ENCODE measurements around the gene CAMSAP3.

CAMSAP3 gene

DNA sequence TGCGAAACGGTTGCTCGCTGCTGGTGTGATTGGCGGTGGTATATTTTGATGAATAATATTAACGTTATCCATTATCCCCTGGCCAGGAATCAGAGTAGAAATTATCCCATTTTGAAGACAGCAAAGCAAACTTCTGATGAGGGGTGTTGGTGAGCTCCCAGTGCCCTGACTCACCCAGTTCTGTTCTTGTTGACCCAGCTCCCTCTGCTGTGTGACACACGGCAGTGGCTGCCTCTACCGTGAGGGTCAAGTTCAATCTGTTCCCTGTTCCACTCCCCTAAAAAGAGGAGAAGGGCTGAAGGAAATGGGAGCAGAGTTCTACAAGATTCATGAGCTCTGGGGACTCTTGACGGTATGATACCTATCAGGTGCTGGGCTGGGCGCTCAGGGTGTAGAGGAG is 2.0 kb downstream of the CAMSAP3 start:
- Histone ChIP-seq H3K27me3 (ENCODE audit: low read depth) (no peaks in the 10 kb centered on the region), H3K9me3 (no peaks in the 10 kb centered on the region)
- in situ Hi-C loops (cut with MboI; ENCODE audit: low sequenced_read_pairs): no loop called here

DNA sequence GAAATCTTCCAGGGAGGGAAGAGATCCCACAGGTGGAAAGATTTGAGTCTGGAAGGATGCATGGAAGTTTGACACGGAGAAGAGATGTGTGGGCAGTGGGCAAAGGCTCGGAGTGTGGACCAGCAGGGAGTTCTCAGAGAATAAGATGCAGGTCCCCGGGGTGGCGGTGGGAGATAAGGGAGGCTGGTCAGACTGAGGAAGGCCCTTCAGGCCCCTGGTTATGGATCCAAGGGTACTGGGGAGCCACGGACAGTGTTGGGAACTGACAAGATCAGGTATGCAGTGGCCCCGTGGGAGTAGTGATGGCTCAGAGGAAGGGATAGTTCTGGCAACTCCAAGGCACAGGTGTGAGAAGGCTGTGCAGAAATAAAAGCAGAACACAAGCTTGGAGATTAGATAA is 2.5 kb downstream of the CAMSAP3 start:
- in situ Hi-C loops (cut with MboI; ENCODE audit: low sequenced_read_pairs): no loop called here
- H3K27me3 ChIP-seq (ENCODE audit: low read depth): no peaks in the 10 kb centered on the region
- H3K4me3 ChIP-seq: no peak overlapping the region

More for the DNA sequence above, 2.0 kb downstream of the CAMSAP3 start:
- DNase-seq (ENCODE audit: low spot score in 2 of 2): no peak
- Histone ChIP-seq H3K4me3 (no peak overlapping the region), H3K36me3 (replicated peaks) (no peaks in the 10 kb centered on the region), H3K4me1 (no peaks in the 10 kb centered on the region; the same call in 1 of the 2 replicates)

DNA sequence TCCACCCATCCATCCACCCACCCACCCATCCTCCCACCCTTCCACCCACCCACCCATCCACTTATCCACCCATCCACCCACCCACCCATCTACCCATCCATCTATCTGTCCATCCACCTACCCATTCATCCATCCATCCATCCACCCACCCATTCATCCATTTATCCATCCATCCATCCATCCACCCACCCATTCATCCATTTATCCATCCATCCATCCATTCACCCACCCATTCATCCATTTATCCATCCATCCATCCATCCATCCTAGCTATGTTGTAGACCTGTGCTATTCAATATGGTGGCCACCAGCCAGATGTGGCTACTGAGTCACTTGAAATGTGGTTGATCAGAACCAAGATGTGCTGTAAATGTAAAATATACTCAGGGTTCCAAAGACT is 5.1 kb downstream of the CAMSAP3 start:
- Histone ChIP-seq H3K36me3 (replicated peaks) (no peaks in the 10 kb centered on the region), H3K4me1 (no peaks in the 10 kb centered on the region; the same call in 1 of the 2 replicates), H3K4me3 (no peak overlapping the region), H3K9me3 (no peaks in the 10 kb centered on the region), H3K27me3 (ENCODE audit: low read depth) (no peaks in the 10 kb centered on the region)
- in situ Hi-C loops (cut with MboI; ENCODE audit: low sequenced_read_pairs): no loop called here
- no peak for DNase-seq (ENCODE audit: low spot score in 2 of 2)

More for the DNA sequence above, 2.5 kb downstream of the CAMSAP3 start:
- H3K36me3 ChIP-seq (replicated peaks): no peaks in the 10 kb centered on the region
- H3K4me1 ChIP-seq: no peaks in the 10 kb centered on the region; the same call in 1 of the 2 replicates
- H3K9me3 ChIP-seq: no peaks in the 10 kb centered on the region
- DNase-seq (ENCODE audit: low spot score in 2 of 2): no peak

DNA sequence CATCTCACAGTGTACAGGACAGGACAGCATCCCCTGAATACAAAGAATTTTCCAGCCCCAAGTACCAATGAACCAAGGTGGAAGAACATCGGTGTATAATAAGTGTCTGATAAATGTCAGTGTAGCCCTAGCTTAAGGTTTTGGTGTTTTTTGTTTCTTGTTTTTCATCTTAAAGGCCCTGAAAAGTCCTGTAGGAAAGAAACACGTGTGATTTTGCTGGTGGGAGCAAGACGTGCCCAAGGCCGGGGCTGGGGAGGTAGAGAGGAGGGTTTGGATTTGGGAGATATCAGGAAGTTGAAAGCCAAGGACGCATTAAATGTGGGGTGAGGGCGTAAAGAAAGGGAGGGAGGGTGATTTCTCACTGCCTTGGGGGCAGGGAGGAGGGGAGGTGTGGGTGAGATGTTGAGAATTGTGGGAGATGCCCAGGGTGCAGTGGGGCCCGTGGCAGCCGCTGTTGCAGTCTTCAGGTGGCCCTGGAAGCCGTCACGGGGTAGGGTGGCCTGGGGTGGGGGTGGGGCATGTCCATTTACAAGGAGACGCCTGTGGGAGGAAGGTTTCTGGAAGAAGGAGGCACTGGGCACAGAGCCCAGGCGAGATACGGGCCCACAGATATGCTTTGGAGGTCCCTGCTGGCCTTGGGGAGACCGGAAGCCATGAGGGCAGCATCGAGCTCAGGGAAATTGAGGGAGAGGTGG is 6.7 kb downstream of the CAMSAP3 start:
- Histone ChIP-seq H3K36me3 (replicated peaks) (no peaks in the 10 kb centered on the region), H3K4me3 (no peak overlapping the region), H3K9me3 (no peaks in the 10 kb centered on the region), H3K4me1 (no peaks in the 10 kb centered on the region), H3K27me3 (ENCODE audit: low read depth) (no peaks in the 10 kb centered on the region)
- DNase-seq (ENCODE audit: low spot score in 2 of 2): no peak
- in situ Hi-C loops (cut with MboI; ENCODE audit: low sequenced_read_pairs): no loop called here

DNA sequence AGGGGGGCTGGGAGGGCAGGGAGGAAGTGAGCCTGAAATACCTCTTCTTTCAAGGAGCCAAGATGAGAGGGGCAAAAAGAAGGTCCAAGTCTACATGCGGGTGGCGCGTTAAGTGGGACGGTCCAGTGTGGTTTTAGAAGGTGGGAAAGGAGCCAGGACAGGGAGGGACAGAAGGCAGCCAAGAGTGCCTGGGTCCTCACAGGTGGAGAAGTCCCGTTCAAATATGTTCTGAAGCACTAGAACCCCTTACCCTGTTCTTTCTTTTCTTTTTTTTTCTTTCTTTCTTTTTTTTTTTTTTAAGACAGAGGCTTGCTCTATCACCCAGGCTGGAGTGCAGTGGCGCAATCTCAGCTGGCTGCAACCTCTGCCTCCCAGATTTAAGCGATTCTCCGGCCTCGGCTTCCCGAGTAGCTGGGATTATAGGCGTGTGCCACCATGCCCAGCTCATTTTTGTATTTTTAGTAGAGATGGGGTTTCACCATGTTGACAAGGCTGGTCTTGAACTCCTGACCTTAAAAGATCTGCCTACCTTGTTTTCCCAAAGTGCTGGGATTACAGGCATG is 7.4 kb downstream of the CAMSAP3 start:
- in situ Hi-C loops (cut with MboI; ENCODE audit: low sequenced_read_pairs): no loop called here

DNA sequence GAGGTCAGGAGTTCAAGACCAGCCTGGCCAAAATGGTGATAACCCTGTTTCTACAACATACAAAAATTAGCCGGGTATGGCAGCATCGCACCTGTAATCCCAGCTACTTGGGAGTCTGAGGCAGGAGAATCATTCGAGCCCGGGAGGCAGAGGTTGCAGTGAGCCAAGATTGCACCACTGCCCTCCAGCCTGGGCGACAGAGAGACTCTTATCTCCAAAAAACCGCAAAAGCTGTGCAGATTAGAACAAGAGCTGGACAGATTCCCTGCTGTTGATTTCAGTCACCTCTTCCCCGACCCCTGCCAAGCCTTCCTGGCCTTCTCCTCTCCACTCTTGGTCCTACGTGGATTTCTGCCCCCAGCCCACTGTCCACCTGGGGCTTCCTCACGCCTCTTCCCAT is 8.3 kb downstream of the CAMSAP3 start:
- no peaks in the 10 kb centered on the region for H3K36me3 ChIP-seq (replicated peaks)
- H3K27me3 ChIP-seq (ENCODE audit: low read depth): no peaks in the 10 kb centered on the region
- no peaks in the 10 kb centered on the region for H3K9me3 ChIP-seq
- no peak overlapping the region for H3K4me3 ChIP-seq
- in situ Hi-C loops (cut with MboI; ENCODE audit: low sequenced_read_pairs): no loop called here
- no peaks in the 10 kb centered on the region for H3K4me1 ChIP-seq
- DNase-seq (ENCODE audit: low spot score in 2 of 2): no peak

More for the DNA sequence above, 7.4 kb downstream of the CAMSAP3 start:
- no peaks in the 10 kb centered on the region for H3K9me3 ChIP-seq
- H3K4me1 ChIP-seq: no peaks in the 10 kb centered on the region
- DNase-seq (ENCODE audit: low spot score in 2 of 2): no peak
- no peaks in the 10 kb centered on the region for H3K36me3 ChIP-seq (replicated peaks)
- H3K27me3 ChIP-seq (ENCODE audit: low read depth): no peaks in the 10 kb centered on the region
- no peak overlapping the region for H3K4me3 ChIP-seq

DNA sequence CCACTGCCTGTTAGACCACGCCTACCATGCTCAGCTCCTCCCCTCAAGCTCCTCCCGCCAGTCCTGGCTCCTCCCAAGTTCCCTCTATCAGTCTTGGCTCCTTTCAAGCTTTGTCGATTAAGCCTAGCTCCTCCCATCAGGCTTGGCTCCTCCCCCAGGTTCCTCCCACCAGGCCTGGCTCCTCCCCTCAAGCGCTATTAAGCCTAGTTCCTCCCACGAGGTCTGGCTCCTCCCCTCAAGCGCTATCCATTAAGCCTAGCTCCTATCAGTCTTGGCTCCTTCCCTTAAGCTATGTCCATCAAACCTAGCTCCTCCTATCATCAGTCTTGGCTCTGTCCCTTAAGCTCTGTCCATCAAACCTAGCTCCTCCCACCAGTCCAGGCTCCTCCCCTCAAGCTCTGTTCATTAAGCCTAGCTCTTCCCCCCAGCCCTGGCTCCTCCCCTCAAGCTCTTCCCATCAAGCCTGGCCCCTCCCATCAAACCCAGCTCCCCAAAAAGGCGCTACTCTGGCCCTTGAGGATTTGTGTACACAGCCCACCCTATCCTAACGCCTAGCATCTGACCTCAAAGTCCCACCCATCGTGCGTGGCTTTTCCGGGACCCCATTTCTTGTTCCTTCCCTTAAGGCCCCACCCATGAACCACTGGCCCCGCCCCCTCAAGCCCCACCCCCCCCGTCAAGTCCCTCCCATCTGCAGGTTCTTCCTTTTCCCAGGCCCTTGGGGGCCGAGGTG is 10.0 kb downstream of the CAMSAP3 start:
- peak; percentile 39 to 81 for DNase-seq (ENCODE audit: low spot score in 2 of 2)
- H3K36me3 ChIP-seq (replicated peaks): no peaks in the 10 kb centered on the region
- H3K4me3 ChIP-seq: no peak overlapping the region
- no peaks in the 10 kb centered on the region for H3K4me1 ChIP-seq
- no peaks in the 10 kb centered on the region for H3K9me3 ChIP-seq
- H3K27me3 ChIP-seq (ENCODE audit: low read depth): no peaks in the 10 kb centered on the region
- in situ Hi-C loops (cut with MboI; ENCODE audit: low sequenced_read_pairs): no loop called here

DNA sequence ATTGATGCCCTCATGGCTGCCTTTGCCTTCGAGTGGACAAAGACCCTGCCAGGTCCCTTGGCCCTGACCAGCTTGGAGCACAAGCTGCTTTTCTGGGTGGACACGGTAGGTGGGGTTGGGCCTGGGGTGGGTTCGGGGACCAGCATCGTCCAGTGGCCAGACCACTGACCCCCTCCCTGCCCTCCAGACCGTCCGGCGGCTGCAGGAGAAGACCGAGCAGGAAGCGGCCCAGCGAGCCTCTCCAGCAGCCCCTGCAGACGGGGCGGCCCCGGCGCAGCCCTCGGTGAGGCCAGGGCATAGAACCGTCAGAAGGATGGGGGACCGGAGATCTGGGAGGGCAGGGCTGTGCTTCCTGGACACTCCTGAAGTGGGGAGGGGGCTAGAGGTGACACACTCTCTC is 10.6 kb downstream of the CAMSAP3 start:
- DNase-seq (ENCODE audit: low spot score in 2 of 2): no peak
- H3K4me3 ChIP-seq: no peak overlapping the region
- in situ Hi-C loops (cut with MboI; ENCODE audit: low sequenced_read_pairs): no loop called here
- no peaks in the 10 kb centered on the region for H3K27me3 ChIP-seq (ENCODE audit: low read depth)
- H3K36me3 ChIP-seq (replicated peaks): 0 out of 2 replicates have a peak, but pooled peaks cover 3% of the 10 kb centered on the region
- H3K4me1 ChIP-seq: no peaks in the 10 kb centered on the region
- H3K9me3 ChIP-seq: no peaks in the 10 kb centered on the region

DNA sequence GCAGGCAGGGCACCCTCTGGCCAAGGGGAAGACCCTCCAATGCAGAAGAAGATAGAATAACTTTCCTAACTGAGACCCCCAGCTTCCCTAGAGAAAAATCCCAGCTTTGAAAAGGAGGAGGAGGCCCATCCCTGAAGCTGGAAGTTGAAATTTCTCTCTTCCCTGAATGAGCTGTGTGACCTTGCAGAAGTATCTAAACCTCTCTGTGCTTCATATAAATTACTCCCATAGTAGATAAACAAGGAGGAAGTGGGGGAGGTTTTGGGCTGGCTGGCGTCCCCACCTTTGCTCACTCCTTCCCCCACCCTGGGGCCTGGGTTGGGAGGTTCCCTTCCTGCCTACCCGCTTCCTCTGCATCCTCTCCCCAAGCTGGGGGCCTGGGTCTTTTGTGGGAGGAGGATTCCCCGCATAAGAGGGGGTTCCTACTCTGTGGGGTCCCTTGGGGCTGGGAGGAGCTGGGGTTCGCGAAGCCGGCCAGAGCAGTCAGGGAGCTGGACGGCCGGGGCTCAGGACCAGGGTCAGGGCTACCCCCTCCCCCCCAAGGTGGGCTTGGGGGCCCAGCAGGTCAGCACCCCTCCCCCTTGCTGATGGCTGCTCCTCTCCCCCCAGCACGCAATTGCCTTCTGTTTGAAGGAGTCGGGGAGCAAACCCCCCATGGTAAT is 11.7 kb downstream of the CAMSAP3 start:
- Histone ChIP-seq H3K9me3 (no peaks in the 10 kb centered on the region), H3K36me3 (replicated peaks) (0 out of 2 replicates have a peak, but pooled peaks cover 6% of the 10 kb centered on the region), H3K27me3 (ENCODE audit: low read depth) (no peaks in the 10 kb centered on the region), H3K4me1 (no peaks in the 10 kb centered on the region), H3K4me3 (no peak overlapping the region)
- in situ Hi-C loops (cut with MboI; ENCODE audit: low sequenced_read_pairs): no loop called here
- no peak for DNase-seq (ENCODE audit: low spot score in 2 of 2)

DNA sequence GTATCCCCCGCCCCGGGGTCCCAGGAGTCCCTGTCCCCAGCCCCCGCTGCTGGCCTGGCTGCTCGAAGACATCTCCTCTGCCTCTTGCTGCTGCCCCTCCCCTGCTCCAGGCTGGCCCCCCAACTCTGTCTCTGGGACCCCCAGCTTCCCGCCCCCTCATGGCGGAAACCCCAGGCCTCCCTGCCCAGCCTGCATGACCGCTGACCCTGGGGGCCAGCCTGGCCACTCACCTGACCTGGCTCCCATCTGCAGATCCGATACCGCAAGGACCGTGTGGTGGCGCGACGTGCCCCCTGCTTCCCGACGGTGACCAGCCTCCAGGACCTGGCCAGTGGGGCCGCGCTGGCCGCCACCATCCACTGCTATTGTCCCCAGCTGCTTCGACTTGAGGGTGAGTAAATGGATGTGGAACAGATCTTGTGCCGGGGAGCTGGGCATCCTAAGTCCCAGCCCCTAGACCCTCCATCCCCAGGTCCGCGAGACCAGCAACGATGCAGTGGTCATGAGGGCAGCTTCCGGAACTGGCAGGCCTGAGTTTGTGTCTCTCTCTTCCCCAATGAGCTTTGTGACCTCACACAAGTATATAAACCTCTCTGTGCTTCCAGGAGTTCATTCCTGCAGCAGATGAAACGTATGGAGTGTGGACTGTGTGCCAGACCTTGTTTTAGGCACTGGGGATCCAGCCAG is 12.4 kb downstream of the CAMSAP3 start:
- in situ Hi-C loops (cut with MboI; ENCODE audit: low sequenced_read_pairs): no loop called here
- 0 out of 2 replicates have a peak, but pooled peaks cover 6% of the 10 kb centered on the region for H3K36me3 ChIP-seq (replicated peaks)
- H3K27me3 ChIP-seq (ENCODE audit: low read depth): no peaks in the 10 kb centered on the region
- no peaks in the 10 kb centered on the region for H3K9me3 ChIP-seq
- H3K4me1 ChIP-seq: no peaks in the 10 kb centered on the region
- DNase-seq (ENCODE audit: low spot score in 2 of 2): no peak
- no peak overlapping the region for H3K4me3 ChIP-seq

DNA sequence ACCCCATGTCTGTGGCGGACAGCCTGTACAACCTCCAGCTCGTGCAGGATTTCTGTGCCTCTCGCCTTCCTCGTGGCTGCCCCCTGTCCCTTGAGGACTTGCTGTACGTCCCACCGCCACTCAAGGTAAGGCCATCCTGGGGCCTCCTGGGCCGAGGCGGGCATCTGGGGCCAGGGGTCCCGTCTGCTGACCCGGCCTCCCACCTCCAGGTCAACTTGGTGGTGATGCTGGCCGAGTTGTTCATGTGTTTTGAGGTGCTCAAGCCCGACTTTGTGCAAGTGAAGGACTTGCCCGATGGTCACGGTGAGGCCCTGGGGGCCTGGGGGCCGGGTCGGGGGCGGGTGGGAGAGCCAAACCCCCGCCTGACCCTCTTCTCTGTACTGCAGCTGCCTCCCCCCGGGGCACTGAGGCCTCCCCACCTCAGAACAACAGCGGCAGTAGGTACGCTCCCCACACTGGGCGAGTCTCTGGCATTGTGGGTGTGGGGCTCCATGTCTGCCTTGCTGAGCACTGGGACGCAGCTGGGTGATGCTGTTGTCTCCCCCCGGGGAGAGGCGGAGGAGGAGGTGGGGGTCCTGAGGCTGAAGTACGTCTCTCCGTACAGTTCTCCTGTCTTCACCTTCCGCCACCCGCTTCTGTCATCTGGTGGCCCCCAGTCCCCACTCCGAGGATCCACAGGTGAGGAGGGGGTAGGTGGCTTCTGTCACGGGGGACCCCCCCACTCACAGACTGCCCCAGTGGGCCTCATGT is 15.0 kb downstream of the CAMSAP3 start:
- DNase-seq (ENCODE audit: low spot score in 2 of 2): no peak
- in situ Hi-C loops (cut with MboI; ENCODE audit: low sequenced_read_pairs): no loop called here
- no peaks in the 10 kb centered on the region for H3K9me3 ChIP-seq
- 0 out of 2 replicates have a peak, but pooled peaks cover 6% of the 10 kb centered on the region for H3K36me3 ChIP-seq (replicated peaks)
- H3K27me3 ChIP-seq (ENCODE audit: low read depth): no peaks in the 10 kb centered on the region
- H3K4me3 ChIP-seq: no peak overlapping the region
- H3K4me1 ChIP-seq: no peaks in the 10 kb centered on the region

DNA sequence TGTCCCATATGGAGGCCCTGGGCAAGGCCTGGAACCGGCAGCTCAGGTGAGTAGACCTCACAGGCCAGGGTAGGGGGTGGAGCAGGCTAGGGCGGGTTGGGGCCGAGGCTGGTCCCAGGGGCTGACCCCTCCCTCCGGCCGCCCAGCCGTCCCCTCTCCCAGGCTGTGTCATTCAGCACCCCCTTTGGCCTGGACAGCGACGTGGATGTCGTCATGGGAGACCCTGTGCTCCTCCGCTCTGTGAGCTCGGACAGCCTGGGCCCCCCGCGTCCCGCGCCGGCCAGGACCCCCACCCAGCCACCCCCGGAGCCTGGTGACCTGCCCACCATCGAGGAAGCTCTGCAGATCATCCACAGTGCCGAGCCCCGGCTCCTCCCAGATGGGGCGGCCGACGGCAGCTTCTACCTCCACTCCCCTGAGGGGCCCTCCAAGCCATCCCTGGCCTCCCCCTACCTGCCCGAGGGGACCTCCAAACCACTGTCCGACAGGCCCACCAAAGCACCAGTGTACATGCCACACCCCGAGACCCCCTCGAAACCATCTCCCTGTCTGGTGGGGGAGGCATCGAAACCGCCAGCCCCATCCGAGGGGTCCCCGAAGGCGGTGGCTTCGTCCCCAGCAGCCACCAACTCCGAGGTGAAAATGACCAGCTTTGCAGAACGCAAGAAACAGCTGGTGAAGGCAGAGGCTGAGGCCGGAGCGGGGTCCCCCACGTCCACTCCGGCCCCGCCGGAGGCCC is 16.0 kb downstream of the CAMSAP3 start:
- H3K9me3 ChIP-seq: no peaks in the 10 kb centered on the region
- no peak for DNase-seq (ENCODE audit: low spot score in 2 of 2)
- in situ Hi-C loops (cut with MboI; ENCODE audit: low sequenced_read_pairs): no loop called here
- no peaks in the 10 kb centered on the region for H3K4me1 ChIP-seq
- H3K36me3 ChIP-seq (replicated peaks): 0 out of 2 replicates have a peak, but pooled peaks cover 6% of the 10 kb centered on the region
- no peak overlapping the region for H3K4me3 ChIP-seq
- no peaks in the 10 kb centered on the region for H3K27me3 ChIP-seq (ENCODE audit: low read depth)

Data from HAP-1 (cell line).